ENCODE data around the gene RAB17.
A peak's percentile ranks its signal among the peaks of the same experiment; 100 is the strongest.

The RAB17 gene

GRCh38 chr2:237558961-237559641 lies 31.4 kb downstream of the RAB17 start:
- DNase-seq (ENCODE audit: low spot score), result no peak

- DNase-seq (ENCODE audit: low spot score), result no peak
These were observed 32.9 kb downstream of the RAB17 start for GRCh38 chr2:237557633-237558015.

- DNase-seq (ENCODE audit: low spot score), result no peak
These were observed 33.5 kb downstream of the RAB17 start for GRCh38 chr2:237556773-237557632.

GRCh38 chr2:237555560-237555959 lies 35.0 kb downstream of the RAB17 start:
- no peak for DNase-seq (ENCODE audit: low spot score)

- DNase-seq (ENCODE audit: low spot score), result no peak
These were observed 36.6 kb downstream of the RAB17 start for GRCh38 chr2:237553948-237554347.

GRCh38 chr2:237552908-237553307 lies 37.6 kb downstream of the RAB17 start:
- no peak for DNase-seq (ENCODE audit: low spot score)

GRCh38 chr2:237551071-237551574 lies 39.4 kb downstream of the RAB17 start:
- DNase-seq (ENCODE audit: low spot score), result no peak

- DNase-seq (ENCODE audit: low spot score), result peak; percentile 35
These were observed 40.7 kb downstream of the RAB17 start for GRCh38 chr2:237549643-237550415.

GRCh38 chr2:237549216-237549615 lies 41.3 kb downstream of the RAB17 start:
- DNase-seq (ENCODE audit: low spot score), result no peak

GRCh38 chr2:237547841-237548416 lies 42.6 kb downstream of the RAB17 start:
- no peak for DNase-seq (ENCODE audit: low spot score)

- DNase-seq (ENCODE audit: low spot score), result no peak
These were observed 43.6 kb downstream of the RAB17 start for GRCh38 chr2:237546876-237547395.

GRCh38 chr2:237546040-237546875 lies 44.3 kb downstream of the RAB17 start:
- no peak for DNase-seq (ENCODE audit: low spot score)

GRCh38 chr2:237542001-237542704 lies 48.4 kb downstream of the RAB17 start:
- DNase-seq (ENCODE audit: low spot score), result no peak

- DNase-seq (ENCODE audit: low spot score), result no peak
These were observed 49.3 kb downstream of the RAB17 start for GRCh38 chr2:237541243-237541642.

- DNase-seq (ENCODE audit: low spot score), result no peak
These were observed 49.7 kb downstream of the RAB17 start for GRCh38 chr2:237540823-237541222.

GRCh38 chr2:237540223-237540775 lies 50.2 kb downstream of the RAB17 start:
- no peak for DNase-seq (ENCODE audit: low spot score)

GRCh38 chr2:237539681-237540080 lies 50.9 kb downstream of the RAB17 start:
- no peak for DNase-seq (ENCODE audit: low spot score)

GRCh38 chr2:237538901-237539300 lies 51.6 kb downstream of the RAB17 start:
- DNase-seq (ENCODE audit: low spot score), result no peak

GRCh38 chr2:237538001-237538720 lies 52.4 kb downstream of the RAB17 start:
- no peak for DNase-seq (ENCODE audit: low spot score)

Measured in kidney capillary endothelial cell (primary cell).